ENCODE results near the gene GNG7. TPM values are rescaled to one million over a fixed set of nuclear protein-coding genes. Genes with fewer than 3 reads are reported as not detected.
A peak's percentile ranks its signal among the peaks of the same experiment; 100 is the strongest.

Gene GNG7
- total RNA-seq, 1 experiment from 2014 or later: 7.7 TPM

- Histone ChIP-seq H3K79me2 (ENCODE audit: insufficient read depth, low read length) (no peaks in the 10 kb centered on the region), H2AFZ (ENCODE audit: low read length) (no peak overlapping the region), H2BK12ac (ENCODE audit: insufficient read length, low read depth, low read length) (no peak overlapping the region), H3K56ac (ENCODE audit: insufficient read length, low read depth, low read length) (no peak overlapping the region), H4K20me1 (ENCODE audit: control insufficient read depth, insufficient read depth, insufficient read length) (no peaks in the 10 kb centered on the region), H2BK15ac (ENCODE audit: low read depth, low read length) (no peak overlapping the region), H2BK20ac (ENCODE audit: low read depth, low read length, poor library complexity, severe bottlenecking) (no peak overlapping the region), H2AK5ac (ENCODE audit: insufficient read length, low read length) (no peak overlapping the region), H3K27ac (ENCODE audit: insufficient read length, low read depth, low read length) (no peak overlapping the region), H4K5ac (ENCODE audit: insufficient read length, low read depth, low read length) (no peak overlapping the region), H3T11ph (ENCODE audit: low read length) (no peak overlapping the region), H3K4me2 (ENCODE audit: insufficient read depth, insufficient read length, low read length) (no peak overlapping the region), H3K79me1 (ENCODE audit: insufficient read depth, low read depth, low read length, poor library complexity, severe bottlenecking) (no peaks in the 10 kb centered on the region), H3K23ac (ENCODE audit: insufficient read length, low read depth, low read length) (no peak overlapping the region), H3K14ac (ENCODE audit: insufficient read depth, low read length) (no peak overlapping the region), H3K9ac (ENCODE audit: extremely low read depth, insufficient read length, low read length) (no peak overlapping the region), H3K9me3 (ENCODE audit: control insufficient read depth, low read depth, low read length) (peaks cover 4% of the 10 kb centered on the region), H3K4me1 (ENCODE audit: insufficient read depth, low read length) (no peaks in the 10 kb centered on the region), H3K23me2 (ENCODE audit: insufficient read length, low read depth, low read length, poor library complexity, severe bottlenecking) (peaks cover 1% of the 10 kb centered on the region), H4K91ac (ENCODE audit: insufficient read length, low read depth, low read length) (no peak overlapping the region), H3K27me3 (ENCODE audit: insufficient read depth, low read length) (peaks cover 5% of the 10 kb centered on the region; the same call in 1 of the 2 replicates), H3K4ac (ENCODE audit: low read depth, low read length) (no peak overlapping the region), H2BK5ac (ENCODE audit: insufficient read length, low read length) (no peak overlapping the region), H4K8ac (replicated peaks; ENCODE audit: insufficient read length, low read depth, low read length) (no peak overlapping the region), H2BK120ac (ENCODE audit: low read depth, low read length, poor library complexity, severe bottlenecking) (no peak overlapping the region), H3K18ac (ENCODE audit: insufficient read length, low read depth, low read length) (no peak overlapping the region)
- Mint-ChIP-seq H3K27ac (peak overlapping the region in 1 of 3 experiments; percentile 62; a peak in 1 of 7 replicates), H3K4me1 (peaks cover 0 to 6% of the 10 kb centered on the region in 2 experiments; a peak in 2 of 4 replicates), H3K27me3 (ENCODE audit: low read depth) (peaks cover 53% of the 10 kb centered on the region), H3K4me3 (no peak overlapping the region), H3K9me3 (peaks cover 3 to 6% of the 10 kb centered on the region in 2 experiments; a peak in 4 of 5 replicates), H3K36me3 (ENCODE audit: insufficient read depth in 1 of 3, low read depth in 3 of 3) (no peaks in the 10 kb centered on the region; a peak in 1 of 7 replicates)
- DNase-seq: no peak
- TF ChIP-seq CTCF (conservative IDR thresholded peaks at IDR 0.05): no peak
- WGBS (ENCODE audit: extremely low coverage, insufficient read length, low lambda C conversion rate): no CpG with 5 or more reads among the region's 13 CpGs
Measured at GRCh38 chr19:2484178-2484937, 218.1 kb downstream of the GNG7 start.
